Measurements from ENCODE around the gene TMED6.

- no peak for TF ChIP-seq CTCF (conservative IDR thresholded peaks at IDR 0.05 in 1 of 2, IDR thresholded peaks at IDR 0.05 in 1 of 2; ENCODE audit: extremely low read depth in 1 of 2, insufficient read depth in 1 of 2, low read depth in 1 of 2, low read length in 2 of 2)
- TF ChIP-seq EZH2 (IDR thresholded peaks at IDR 0.05; ENCODE audit: borderline replicate concordance, low read length): no peak
Measured at GRCh38 chr16:69371564-69371963, 20.0 kb upstream of the TMED6 start.

Data from mammary epithelial cell (primary cell).